Measurements from ENCODE around the gene LYSMD4. TPM values are rescaled to one million over a fixed set of nuclear protein-coding genes. Genes with fewer than 3 reads are reported as not detected.

LYSMD4 gene
- total and polyA plus RNA-seq, 4 experiments from 2014 or later, result 4.4 to 19.0 (median 12.2) TPM

DNA sequence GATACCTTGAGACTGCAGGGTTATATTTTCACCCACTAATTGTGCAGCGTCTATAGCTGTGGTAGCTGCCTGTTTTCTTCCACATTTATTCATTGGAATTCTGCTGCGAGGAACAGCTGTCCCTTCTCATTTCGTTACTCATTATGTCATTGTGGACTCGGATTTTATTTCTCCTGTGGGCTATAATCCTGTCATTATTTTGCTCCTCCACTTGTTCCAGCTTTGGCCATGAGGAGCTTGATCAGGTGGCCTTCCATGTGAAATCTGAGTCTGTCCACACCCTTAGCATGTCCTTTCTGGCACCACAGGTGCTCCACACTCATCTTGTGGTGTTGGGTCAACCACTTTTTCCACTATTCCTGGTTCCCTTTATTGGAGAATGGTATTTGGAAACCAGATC, 14.8 kb downstream of the LYSMD4 start:
- Mint-ChIP-seq H3K4me3 (no peak overlapping the region), H3K9me3 (peaks cover 0 to 3% (median 0%) of the 10 kb centered on the region in 8 donors), H3K27me3 (no peaks in the 10 kb centered on the region), H3K36me3 (peaks cover 0 to 14% of the 10 kb centered on the region in 2 donors), H3K4me1 (peaks cover 23 to 32% (median 28%) of the 10 kb centered on the region in 4 donors), H3K27ac (no peak overlapping the region)
- Histone ChIP-seq H3K27me3 (ENCODE audit: insufficient read depth, low read length) (no peaks in the 10 kb centered on the region), H3K36me3 (ENCODE audit: insufficient read depth, low read length) (no peaks in the 10 kb centered on the region), H3K4me1 (ENCODE audit: insufficient read depth, low read length) (peaks cover 23% of the 10 kb centered on the region), H3K27ac (ENCODE audit: low read depth, low read length) (no peak overlapping the region), H3K4me3 (ENCODE audit: low read length in 2 of 2) (no peak overlapping the region), H3K9me3 (ENCODE audit: control insufficient read depth in 1 of 2, low read length in 2 of 2) (no peaks in the 10 kb centered on the region)
- ChIA-PET CTCF (ENCODE audit: partially characterized antibody) (interaction anchor here (1.0 to 2.0 kb wide), 3 partner anchors 37 to 446 kb away, joined by 3 to 7 read pairs (median 4); no protein-coding TSS in a partner anchor), POLR2A (ENCODE audit: partially characterized antibody) (interaction anchor here (1.0 kb wide), 1 partner anchor 14 kb away, joined by 4 read pairs; no protein-coding TSS in a partner anchor)
- intact Hi-C loops (cut with micrococcal nuclease), result no loop called here
- DNase-seq, result no peak

DNA sequence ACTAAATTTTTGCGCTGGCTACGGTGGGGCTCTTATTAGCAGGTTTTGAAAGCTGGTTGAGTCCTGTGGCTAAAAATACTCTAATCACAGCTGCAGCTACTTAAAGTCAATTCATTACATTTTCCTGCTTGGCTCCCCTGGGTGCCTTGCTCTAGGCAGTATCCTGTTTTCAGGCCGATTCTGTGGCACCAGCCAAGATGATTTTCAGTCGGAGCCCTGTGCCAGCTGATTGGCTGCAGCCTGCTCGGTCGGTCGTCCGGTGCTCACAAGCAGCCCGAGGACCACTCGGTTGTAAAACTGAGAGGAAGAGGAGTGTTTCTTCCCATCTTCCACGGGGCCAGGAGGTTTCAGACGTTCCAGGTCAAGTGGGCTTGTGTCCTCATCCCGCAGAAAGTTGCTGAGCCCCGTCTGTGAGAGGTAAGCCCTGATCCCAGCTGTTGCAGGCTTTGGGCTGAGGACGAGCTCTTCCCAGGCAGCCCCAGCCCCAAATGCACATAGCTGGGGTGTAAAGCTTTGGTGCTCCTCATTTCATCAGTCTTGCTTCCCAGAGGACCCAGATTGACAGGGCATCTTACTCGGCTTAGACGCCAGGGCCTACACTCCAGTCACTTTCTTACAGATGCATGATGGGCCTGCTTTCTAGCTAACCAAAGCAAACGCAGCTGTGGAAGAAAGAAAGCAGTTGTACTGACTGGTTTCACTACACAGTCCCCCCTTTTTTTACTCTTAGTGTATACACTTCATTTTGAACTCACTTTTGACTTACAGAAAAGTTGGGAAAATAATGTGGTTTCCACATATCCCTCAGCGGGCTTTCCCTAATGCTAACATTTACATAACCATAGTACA, 15.9 kb downstream of the LYSMD4 start:
- Mint-ChIP-seq H3K36me3 (peaks cover 7 to 20% of the 10 kb centered on the region in 2 donors), H3K27me3 (no peaks in the 10 kb centered on the region), H3K9me3 (peaks cover 0 to 3% (median 0%) of the 10 kb centered on the region in 8 donors), H3K27ac (peak overlapping the region in 1 of 7 donors; percentile 24), H3K4me1 (peaks cover 23 to 32% (median 29%) of the 10 kb centered on the region in 4 donors), H3K4me3 (no peak overlapping the region)
- no peak for DNase-seq
- Histone ChIP-seq H3K4me1 (ENCODE audit: insufficient read depth, low read length) (peaks cover 23% of the 10 kb centered on the region), H3K4me3 (ENCODE audit: low read length in 2 of 2) (no peak overlapping the region), H3K9me3 (ENCODE audit: control insufficient read depth in 1 of 2, low read length in 2 of 2) (no peaks in the 10 kb centered on the region), H3K36me3 (ENCODE audit: insufficient read depth, low read length) (no peaks in the 10 kb centered on the region), H3K27me3 (ENCODE audit: insufficient read depth, low read length) (no peaks in the 10 kb centered on the region), H3K27ac (ENCODE audit: low read depth, low read length) (no peak overlapping the region)
- CTCF ChIA-PET (ENCODE audit: partially characterized antibody), result interaction anchor here (0.6 to 5.6 kb wide), 4 partner anchors 8 to 445 kb away, joined by 4 to 45 read pairs (median 8); partner anchors contain the start of gene LYSMD4
- intact Hi-C loops (cut with micrococcal nuclease), result no loop called here
- POLR2A ChIA-PET (ENCODE audit: partially characterized antibody), result interaction anchor here (1.0 to 1.1 kb wide), 2 partner anchors 13 to 16 kb away, joined by 4 read pairs; partner anchors contain the start of gene LYSMD4

DNA sequence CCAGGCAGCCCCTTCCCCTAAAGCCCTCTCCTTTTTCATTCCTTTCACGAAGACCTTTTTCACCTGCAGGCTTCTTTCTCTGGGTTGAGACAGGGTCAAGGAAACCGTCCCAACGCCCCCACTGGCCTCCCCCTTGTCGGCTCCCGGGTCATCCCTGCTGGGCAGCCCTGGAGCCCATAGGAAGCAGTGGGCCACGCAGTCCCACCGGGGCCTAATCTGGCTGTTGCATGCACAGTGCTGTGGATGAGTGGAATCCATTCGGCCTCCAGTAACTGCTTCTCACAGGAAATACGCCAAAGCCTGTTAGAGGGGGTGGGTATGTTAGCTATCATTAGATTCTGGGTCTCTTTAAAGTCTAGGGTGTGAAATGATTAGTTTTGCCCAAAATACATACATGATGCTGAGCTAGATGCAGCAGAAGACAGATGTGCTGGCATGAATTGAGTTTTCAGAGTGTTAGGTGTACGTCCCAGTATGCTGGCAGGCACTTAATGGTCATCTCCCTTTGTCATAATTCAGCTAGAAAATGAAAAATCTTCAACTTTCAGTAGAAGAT, 16.6 kb downstream of the LYSMD4 start:
- H3K27ac ChIP-seq (ENCODE audit: low read depth, low read length), result no peak overlapping the region
- CTCF ChIA-PET (ENCODE audit: partially characterized antibody), result interaction anchor here (1.7 to 5.6 kb wide), 2 partner anchors 13 to 16 kb away, joined by 8 to 45 read pairs; partner anchors contain the start of gene LYSMD4
- Mint-ChIP-seq H3K27ac (no peak overlapping the region), H3K4me1 (peaks cover 21 to 31% (median 26%) of the 10 kb centered on the region in 4 donors), H3K27me3 (no peaks in the 10 kb centered on the region), H3K9me3 (no peaks in the 10 kb centered on the region), H3K4me3 (no peak overlapping the region), H3K36me3 (peaks cover 10 to 24% of the 10 kb centered on the region in 2 donors)
- no peak overlapping the region for H3K4me3 ChIP-seq (ENCODE audit: low read length in 2 of 2)
- peaks cover 22% of the 10 kb centered on the region for H3K4me1 ChIP-seq (ENCODE audit: insufficient read depth, low read length)
- intact Hi-C loops (cut with micrococcal nuclease), result no loop called here
- H3K27me3 ChIP-seq (ENCODE audit: insufficient read depth, low read length), result no peaks in the 10 kb centered on the region
- H3K9me3 ChIP-seq (ENCODE audit: control insufficient read depth in 1 of 2, low read length in 2 of 2), result no peaks in the 10 kb centered on the region
- POLR2A ChIA-PET (ENCODE audit: partially characterized antibody), result interaction anchor here (1.1 kb wide), 1 partner anchor 17 kb away, joined by 4 read pairs; the partner anchor contains the start of gene LYSMD4
- H3K36me3 ChIP-seq (ENCODE audit: insufficient read depth, low read length), result peaks cover 5% of the 10 kb centered on the region
- DNase-seq, result no peak

DNA sequence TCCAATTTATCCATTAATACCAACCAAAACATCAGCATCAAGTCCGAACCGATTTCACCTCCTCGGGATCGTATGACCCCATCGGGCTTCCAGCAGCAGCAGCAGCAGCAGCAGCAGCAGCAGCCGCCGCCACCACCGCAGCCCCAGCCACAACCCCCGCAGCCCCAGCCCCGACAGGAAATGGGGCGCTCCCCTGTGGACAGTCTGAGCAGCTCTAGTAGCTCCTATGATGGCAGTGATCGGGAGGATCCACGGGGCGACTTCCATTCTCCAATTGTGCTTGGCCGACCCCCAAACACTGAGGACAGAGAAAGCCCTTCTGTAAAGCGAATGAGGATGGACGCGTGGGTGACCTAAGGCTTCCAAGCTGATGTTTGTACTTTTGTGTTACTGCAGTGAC, 20.8 kb downstream of the LYSMD4 start:
- Histone ChIP-seq H3K9me3 (ENCODE audit: control insufficient read depth in 1 of 2, low read length in 2 of 2) (no peaks in the 10 kb centered on the region), H3K4me3 (ENCODE audit: low read length in 2 of 2) (no peak overlapping the region), H3K27ac (ENCODE audit: low read depth, low read length) (no peak overlapping the region), H3K4me1 (ENCODE audit: insufficient read depth, low read length) (peaks cover 6% of the 10 kb centered on the region), H3K27me3 (ENCODE audit: insufficient read depth, low read length) (no peaks in the 10 kb centered on the region), H3K36me3 (ENCODE audit: insufficient read depth, low read length) (peaks cover 11% of the 10 kb centered on the region)
- peaks cover 20 to 43% of the 10 kb centered on the region in 2 donors for H3K36me3 Mint-ChIP-seq
- DNase-seq, result no peak
- H3K27ac Mint-ChIP-seq, result peak overlapping the region in 2 of 7 donors; percentile 8 to 16
- H3K27me3 Mint-ChIP-seq, result no peaks in the 10 kb centered on the region
- intact Hi-C loops (cut with micrococcal nuclease), result no loop called here
- peaks cover 5 to 10% (median 7%) of the 10 kb centered on the region in 4 donors for H3K4me1 Mint-ChIP-seq
- H3K9me3 Mint-ChIP-seq, result peaks cover 0 to 2% (median 0%) of the 10 kb centered on the region in 8 donors
- no peak overlapping the region for H3K4me3 Mint-ChIP-seq
- POLR2A ChIA-PET (ENCODE audit: partially characterized antibody), result no interaction called here
- CTCF ChIA-PET (ENCODE audit: partially characterized antibody), result interaction anchor here (2.1 to 5.6 kb wide), 2 partner anchors 8 to 440 kb away, joined by 5 to 45 read pairs; no protein-coding TSS in a partner anchor

DNA sequence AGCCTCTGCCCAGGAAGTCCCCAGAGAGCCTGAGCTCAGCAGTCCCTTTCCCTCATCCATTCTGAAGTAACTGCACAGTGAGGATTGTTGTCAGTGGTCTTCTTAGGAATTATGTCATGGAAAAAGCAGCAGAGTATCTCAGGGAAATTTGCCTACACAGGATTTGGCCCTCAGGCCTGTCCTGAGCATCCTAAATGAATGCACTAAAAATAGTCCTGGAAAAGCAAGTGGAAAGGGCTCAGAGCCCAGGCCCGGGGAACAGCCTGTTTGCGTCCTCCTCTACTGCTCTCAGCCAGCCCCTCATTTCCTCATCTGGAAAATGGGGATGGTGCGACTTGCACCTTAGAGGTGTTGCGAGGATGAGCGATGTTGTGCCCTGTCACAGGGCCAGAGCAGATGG, 21.6 kb downstream of the LYSMD4 start:
- Histone ChIP-seq H3K36me3 (ENCODE audit: insufficient read depth, low read length) (peaks cover 11% of the 10 kb centered on the region), H3K27me3 (ENCODE audit: insufficient read depth, low read length) (no peaks in the 10 kb centered on the region), H3K4me3 (ENCODE audit: low read length in 2 of 2) (no peak overlapping the region), H3K9me3 (ENCODE audit: control insufficient read depth in 1 of 2, low read length in 2 of 2) (no peaks in the 10 kb centered on the region), H3K4me1 (ENCODE audit: insufficient read depth, low read length) (peaks cover 13% of the 10 kb centered on the region), H3K27ac (ENCODE audit: low read depth, low read length) (no peak overlapping the region)
- Mint-ChIP-seq H3K9me3 (peaks cover 0 to 2% (median 0%) of the 10 kb centered on the region in 8 donors), H3K36me3 (peaks cover 20 to 43% of the 10 kb centered on the region in 2 donors), H3K4me1 (peaks cover 12 to 15% (median 14%) of the 10 kb centered on the region in 4 donors), H3K4me3 (no peak overlapping the region), H3K27me3 (no peaks in the 10 kb centered on the region), H3K27ac (peak overlapping the region in 2 of 7 donors; percentile 16 to 59)
- intact Hi-C loops (cut with micrococcal nuclease), result no loop called here
- ChIA-PET CTCF (ENCODE audit: partially characterized antibody) (no interaction called here), POLR2A (ENCODE audit: partially characterized antibody) (no interaction called here)
- DNase-seq, result no peak

DNA sequence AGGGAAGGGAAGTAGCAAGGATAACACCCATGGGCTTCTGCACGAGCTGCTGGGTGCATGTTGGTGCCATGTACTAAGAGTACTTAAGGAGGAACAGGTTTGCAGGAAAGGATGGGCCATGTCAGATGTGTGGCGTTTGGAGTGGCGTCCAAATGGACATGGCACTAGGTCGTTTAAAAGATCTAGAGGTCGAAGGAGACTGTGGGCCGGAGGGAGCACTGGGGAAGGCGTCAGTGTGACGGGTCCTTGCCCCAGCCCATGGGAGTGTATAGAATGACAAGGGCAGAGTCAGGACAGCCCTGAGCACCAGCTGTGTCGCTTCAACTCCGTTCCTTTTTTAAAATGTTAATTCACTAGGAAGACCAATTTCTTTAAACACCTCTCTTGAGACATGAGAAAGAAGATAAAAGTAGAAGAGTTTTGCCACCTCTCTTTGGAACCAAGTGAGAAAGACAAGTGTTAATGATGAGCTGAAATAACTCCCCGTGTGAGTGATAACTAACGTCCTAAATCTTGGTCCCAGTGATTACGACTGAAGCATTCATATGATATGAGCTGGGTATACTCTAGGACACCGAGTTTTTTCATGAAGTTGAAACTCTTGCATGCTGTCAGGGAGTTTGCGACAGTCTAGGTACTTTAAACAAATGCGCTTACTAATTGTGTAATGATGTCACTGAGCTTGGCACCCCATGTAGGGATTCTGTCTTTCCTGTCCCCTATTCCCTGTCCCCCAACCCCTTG, 23.8 kb downstream of the LYSMD4 start:
- Histone ChIP-seq H3K27me3 (ENCODE audit: insufficient read depth, low read length) (no peaks in the 10 kb centered on the region), H3K36me3 (ENCODE audit: insufficient read depth, low read length) (peaks cover 11% of the 10 kb centered on the region), H3K27ac (ENCODE audit: low read depth, low read length) (no peak overlapping the region), H3K9me3 (ENCODE audit: control insufficient read depth in 1 of 2, low read length in 2 of 2) (no peaks in the 10 kb centered on the region), H3K4me3 (ENCODE audit: low read length in 2 of 2) (no peak overlapping the region), H3K4me1 (ENCODE audit: insufficient read depth, low read length) (peaks cover 18% of the 10 kb centered on the region)
- DNase-seq, result no peak
- intact Hi-C loops (cut with micrococcal nuclease), result no loop called here
- Mint-ChIP-seq H3K36me3 (peaks cover 20 to 32% of the 10 kb centered on the region in 2 donors), H3K4me3 (no peak overlapping the region), H3K27ac (peak overlapping the region in 3 of 7 donors; percentile 3 to 73 (median 65)), H3K9me3 (peaks cover 0 to 2% (median 0%) of the 10 kb centered on the region in 8 donors), H3K4me1 (peaks cover 19 to 26% (median 21%) of the 10 kb centered on the region in 4 donors), H3K27me3 (no peaks in the 10 kb centered on the region)
- CTCF ChIA-PET (ENCODE audit: partially characterized antibody), result interaction anchor here (1.6 to 3.2 kb wide), 2 partner anchors 19 to 437 kb away, joined by 5 to 11 read pairs; no protein-coding TSS in a partner anchor
- POLR2A ChIA-PET (ENCODE audit: partially characterized antibody), result no interaction called here

Measured in CD4-positive, alpha-beta memory T cell (primary cell).